Superior temporal gyrus (tissue), 1 donor: ENCODE results near the gene MARCKS.
A peak's percentile ranks its signal among the peaks of the same experiment; 100 is the strongest.
"Not testable (repeated sequence)": the region's sequence is repeated elsewhere in the genome, so short reads cannot be mapped to it uniquely, and the experiment has no call there.

Experiments
- DNase-seq: peaks from one replicate; pipeline ENCODE4 v3.0.0-alpha.2; 2016; ENCODE audit errors: extremely low spot score

Gene MARCKS

GRCh38 chr6:113884011-113884410 is 26.9 kb downstream of the MARCKS start:
- DNase-seq: no peak

- no peak for DNase-seq
Measured at GRCh38 chr6:113886512-113886911, 29.4 kb downstream of the MARCKS start.

- DNase-seq: no peak
Measured at GRCh38 chr6:113888493-113888892, 31.3 kb downstream of the MARCKS start.

GRCh38 chr6:113888956-113889630 is 31.9 kb downstream of the MARCKS start:
- no peak for DNase-seq

- no peak for DNase-seq
Measured at GRCh38 chr6:113893451-113893850, 36.3 kb downstream of the MARCKS start.

GRCh38 chr6:113893866-113894265 is 36.7 kb downstream of the MARCKS start:
- DNase-seq: no peak

- no peak for DNase-seq
Measured at GRCh38 chr6:113894712-113895674, 37.8 kb downstream of the MARCKS start.

GRCh38 chr6:113901482-113901881 is 44.3 kb downstream of the MARCKS start:
- DNase-seq: no peak

- DNase-seq: no peak
Measured at GRCh38 chr6:113903666-113904330, 46.7 kb downstream of the MARCKS start.

GRCh38 chr6:113907102-113907815 is 50.1 kb downstream of the MARCKS start:
- no peak for DNase-seq

GRCh38 chr6:113908801-113909200 is 51.7 kb downstream of the MARCKS start:
- no peak for DNase-seq

GRCh38 chr6:113909224-113909856 is 52.2 kb downstream of the MARCKS start:
- peak; percentile 92 for DNase-seq

GRCh38 chr6:113910285-113910684 is 53.1 kb downstream of the MARCKS start:
- DNase-seq: not testable (repeated sequence)
